Peyer's patch (tissue), 4 donors: ENCODE measurements around the gene NME4. TPM values are rescaled to one million over a fixed set of nuclear protein-coding genes. Genes with fewer than 3 reads are reported as not detected.

Source experiments
- DNase-seq, 3 donors: peaks; one replicate each; pipeline ENCODE4 v3.0.0-alpha.2; 2017 to 2019
- H3K27ac ChIP-seq, 4 donors: fragments of 200-600 bp; sonication (generic); one replicate each; pipeline ENCODE4 v1.5.1; 2016 to 2019
- H3K27me3 ChIP-seq, 2 donors: fragments of 200-600 bp; sonication (generic); one replicate each; pipeline ENCODE4 v1.5.1; 2019
- H3K36me3 ChIP-seq, 3 donors: fragments of 200-600 bp; sonication (generic); one replicate each; pipeline ENCODE4 v1.5.1; 2016 to 2019
- H3K4me1 ChIP-seq, 4 donors: fragments of 200-600 bp; sonication (generic); one replicate each; pipeline ENCODE4 v1.5.1; 2016 to 2019
- H3K4me3 ChIP-seq, 4 donors: fragments of 200-600 bp; sonication (generic); 1 replicate in 3 of 4; 2 replicates in 1 of 4; pipeline ENCODE4 v1.5.1; 2016 to 2019; ENCODE audit warnings: mild to moderate bottlenecking in 1 of 4
- H3K9me3 ChIP-seq, 4 donors: fragments of 200-600 bp; sonication (generic); one replicate each; pipeline ENCODE4 v1.5.1; 2016 to 2019; ENCODE audit warnings: mild to moderate bottlenecking in 1 of 4
- POLR2A ChIP-seq, 2 donors: fragments of 450-650 bp; IDR thresholded peaks; one replicate each; pipeline ENCODE4 v1.5.1; 2017; ENCODE audit warnings: antibody characterized with exemption in 2 of 2, mild to moderate bottlenecking in 2 of 2, moderate library complexity in 2 of 2
- total RNA-seq, 4 donors: library from RNA; depleted of rRNA; stranded (reverse); fragments of >200 nt; gene quantifications; one replicate each; pipeline ENCODE4 v1.1.0, GENCODE V29; 2016
- TF ChIP-seq, protein P1 (sequence below), 6 experiments: fragments of 450-650 bp in 4 of 6; fragments of 200-600 bp in 2 of 6; sonication (generic) in 1 of 6; IDR thresholded peaks; one replicate each; pipeline ENCODE4 v1.5.1; 2017 to 2019; ENCODE audit warnings: antibody characterized with exemption in 6 of 6, mild to moderate bottlenecking in 3 of 6, moderate library complexity in 1 of 6

NME4 gene
- total RNA-seq, 4 donors from 2014 or later, result 9.6 to 65.2 (median 29.5) TPM

- H3K27ac ChIP-seq, result no peak overlapping the region
- H3K27me3 ChIP-seq, result no peaks in the 10 kb centered on the region
- H3K4me1 ChIP-seq, result peaks cover 0 to 7% (median 0%) of the 10 kb centered on the region in 4 donors
- no peaks in the 10 kb centered on the region for H3K9me3 ChIP-seq
- no peak overlapping the region for H3K4me3 ChIP-seq
- peak in 2 of 3 donors; percentile 48 to 75 for DNase-seq
- no peaks in the 10 kb centered on the region for H3K36me3 ChIP-seq
- no peak for TF ChIP-seq POLR2A (IDR thresholded peaks at IDR 0.05)
- TF ChIP-seq, protein P1, sequence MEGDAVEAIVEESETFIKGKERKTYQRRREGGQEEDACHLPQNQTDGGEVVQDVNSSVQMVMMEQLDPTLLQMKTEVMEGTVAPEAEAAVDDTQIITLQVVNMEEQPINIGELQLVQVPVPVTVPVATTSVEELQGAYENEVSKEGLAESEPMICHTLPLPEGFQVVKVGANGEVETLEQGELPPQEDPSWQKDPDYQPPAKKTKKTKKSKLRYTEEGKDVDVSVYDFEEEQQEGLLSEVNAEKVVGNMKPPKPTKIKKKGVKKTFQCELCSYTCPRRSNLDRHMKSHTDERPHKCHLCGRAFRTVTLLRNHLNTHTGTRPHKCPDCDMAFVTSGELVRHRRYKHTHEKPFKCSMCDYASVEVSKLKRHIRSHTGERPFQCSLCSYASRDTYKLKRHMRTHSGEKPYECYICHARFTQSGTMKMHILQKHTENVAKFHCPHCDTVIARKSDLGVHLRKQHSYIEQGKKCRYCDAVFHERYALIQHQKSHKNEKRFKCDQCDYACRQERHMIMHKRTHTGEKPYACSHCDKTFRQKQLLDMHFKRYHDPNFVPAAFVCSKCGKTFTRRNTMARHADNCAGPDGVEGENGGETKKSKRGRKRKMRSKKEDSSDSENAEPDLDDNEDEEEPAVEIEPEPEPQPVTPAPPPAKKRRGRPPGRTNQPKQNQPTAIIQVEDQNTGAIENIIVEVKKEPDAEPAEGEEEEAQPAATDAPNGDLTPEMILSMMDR (IDR thresholded peaks at IDR 0.05), result peak; percentile 41 to 66 (median 58)
Observed at GRCh38 chr16:391885-392335, 5.1 kb upstream of the NME4 start.

GRCh38 chr16:392450-393030, 4.5 kb upstream of the NME4 start:
- TF ChIP-seq, protein P1 (IDR thresholded peaks at IDR 0.05), result no peak
- no peak for TF ChIP-seq POLR2A (IDR thresholded peaks at IDR 0.05)
- Histone ChIP-seq H3K27me3 (no peaks in the 10 kb centered on the region), H3K9me3 (no peaks in the 10 kb centered on the region), H3K4me3 (no peak overlapping the region), H3K27ac (no peak overlapping the region), H3K4me1 (peaks cover 0 to 8% (median 0%) of the 10 kb centered on the region in 4 donors), H3K36me3 (no peaks in the 10 kb centered on the region)
- DNase-seq, result no peak

DNA sequence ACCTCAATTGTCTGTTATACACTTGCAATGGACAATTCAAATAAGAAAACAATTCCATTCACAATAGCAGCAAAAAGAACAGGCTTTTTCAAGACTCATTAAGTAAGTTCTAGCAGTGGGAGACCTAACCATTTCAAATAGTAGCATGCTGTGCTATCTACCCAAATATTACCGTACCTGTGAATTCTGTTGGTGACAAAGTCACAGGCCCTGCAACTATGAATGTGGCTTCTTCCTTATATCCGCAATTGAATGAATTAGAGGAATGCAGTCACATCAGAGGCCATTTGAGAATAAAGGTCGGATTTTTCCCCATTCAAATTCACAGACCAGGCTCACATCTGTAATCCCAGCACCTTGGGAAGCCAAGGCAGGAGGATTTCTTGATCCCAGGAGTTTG, 800 bp upstream of the NME4 start:
- Histone ChIP-seq H3K9me3 (no peaks in the 10 kb centered on the region), H3K4me3 (peak overlapping the region in 1 of 4 donors; percentile 83), H3K27ac (peak overlapping the region in 2 of 4 donors; percentile 80 to 86), H3K27me3 (no peaks in the 10 kb centered on the region), H3K36me3 (no peaks in the 10 kb centered on the region), H3K4me1 (peaks cover 0 to 24% (median 0%) of the 10 kb centered on the region in 4 donors)
- TF ChIP-seq POLR2A (IDR thresholded peaks at IDR 0.05), result no peak
- TF ChIP-seq, protein P1 (IDR thresholded peaks at IDR 0.05), result no peak
- DNase-seq, result no peak

DNA sequence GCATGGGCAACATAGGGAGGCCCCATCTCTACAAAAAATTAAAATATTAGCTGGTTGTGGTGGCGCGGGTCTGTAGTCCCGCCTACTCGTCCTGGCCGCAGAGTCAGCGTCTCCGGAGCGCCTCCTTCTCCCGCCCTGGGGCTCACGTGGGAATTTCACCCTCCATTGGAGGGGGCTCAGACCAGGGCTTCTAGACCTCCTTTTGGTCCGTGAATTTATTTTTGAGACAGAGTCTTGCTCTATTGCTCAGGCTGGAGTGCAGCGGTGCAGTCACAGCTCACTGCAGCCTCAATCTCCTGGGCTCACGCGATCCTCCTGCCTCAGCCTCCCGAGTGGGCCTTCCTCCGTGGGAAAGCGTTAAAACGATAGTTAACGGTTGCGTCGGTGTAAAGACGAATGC, 394 bp upstream of the NME4 start:
- Histone ChIP-seq H3K4me1 (peaks cover 0 to 24% (median 0%) of the 10 kb centered on the region in 4 donors), H3K9me3 (no peaks in the 10 kb centered on the region), H3K36me3 (no peaks in the 10 kb centered on the region), H3K27me3 (no peaks in the 10 kb centered on the region), H3K4me3 (peak overlapping the region; percentile 53 to 83 (median 74)), H3K27ac (peak overlapping the region in 3 of 4 donors; percentile 77 to 86 (median 80))
- TF ChIP-seq POLR2A (IDR thresholded peaks at IDR 0.05), result no peak
- TF ChIP-seq, protein P1 (IDR thresholded peaks at IDR 0.05), result no peak
- DNase-seq, result peak in 1 of 3 donors; percentile 49

- peak overlapping the region in 3 of 4 donors; percentile 77 to 86 (median 80) for H3K27ac ChIP-seq
- H3K9me3 ChIP-seq, result no peaks in the 10 kb centered on the region
- H3K4me3 ChIP-seq, result peak overlapping the region in 3 of 4 donors; percentile 4 to 83 (median 82)
- peak; percentile 52 to 79 (median 73) for DNase-seq
- no peaks in the 10 kb centered on the region for H3K27me3 ChIP-seq
- H3K36me3 ChIP-seq, result no peaks in the 10 kb centered on the region
- peaks cover 0 to 30% (median 0%) of the 10 kb centered on the region in 4 donors for H3K4me1 ChIP-seq
- TF ChIP-seq POLR2A (IDR thresholded peaks at IDR 0.05), result no peak
- TF ChIP-seq, protein P1 (IDR thresholded peaks at IDR 0.05), result peak in 4 of 6 experiments; percentile 30 to 55 (median 48)
Observed at GRCh38 chr16:397736-398332, 835 bp downstream of the NME4 start.
